Psoas muscle (tissue), 8 donors: ENCODE data around the gene KNSTRN. TPM values are rescaled to one million over a fixed set of nuclear protein-coding genes. Genes with fewer than 3 reads are reported as not detected.

Source experiments
- ATAC-seq, 4 donors: fragments of 200-7000 bp; cut with Tn5 transposase; one replicate each; pipeline ENCODE4 v1.9.1; 2020; ENCODE audit warnings: moderate library complexity in 3 of 4, mild to moderate bottlenecking in 2 of 4
- DNase-seq, 2 donors: peaks; one replicate each; pipeline ENCODE4 v3.0.0-alpha.2; 2020
- H3K27ac ChIP-seq: fragments of 200-600 bp; one replicate; pipeline ENCODE4 v1.8.0; 2022
- H3K27me3 ChIP-seq, 3 donors: fragments of 200-600 bp in 1 of 3; one replicate each; pipeline versions ENCODE4 v1.6.1 to v1.8.0; 2013 to 2022; ENCODE audit warnings: low read length in 2 of 3, mild to moderate bottlenecking in 2 of 3, moderate library complexity in 1 of 3; ENCODE audit not compliant: insufficient read depth in 3 of 3
- H3K36me3 ChIP-seq, 2 donors: fragments of 200-600 bp in 1 of 2; one replicate each; pipeline versions ENCODE4 v1.6.1 to v1.8.0; 2013 to 2022; ENCODE audit warnings: low read depth in 1 of 2, mild to moderate bottlenecking in 1 of 2, moderate library complexity in 1 of 2; ENCODE audit not compliant: insufficient read depth in 1 of 2
- H3K4me1 ChIP-seq: fragments of 200-600 bp; one replicate; pipeline ENCODE4 v1.8.0; 2022
- H3K4me3 ChIP-seq: fragments of 200-600 bp; one replicate; pipeline ENCODE4 v1.8.0; 2022; ENCODE audit warnings: mild to moderate bottlenecking
- H3K9me3 ChIP-seq: fragments of 200-600 bp; one replicate; pipeline ENCODE4 v1.8.0; 2022
- CTCF ChIP-seq: fragments of 200-600 bp; IDR thresholded peaks from one replicate; pipeline ENCODE4 v1.8.0; 2022; ENCODE audit warnings: antibody characterized with exemption
- WGBS, 3 donors: extraction: QIAGEN DNeasy Blood & Tissue Kit; methylation state at CpG; one replicate each; pipeline versions ENCODE4 v1.1.6 to v1.1.7; 2013; 5-methylcytosine and 5-hydroxymethylcytosine counted together
- intact Hi-C, 2 donors: fragments of 100-400 bp; cut with DNase I; formaldehyde crosslinking; loops; one replicate each; pipeline versions ENCODE4 v1.11.0 to v1.14.2; 2022
- polyA plus RNA-seq, 3 donors: library from polyadenylated mRNA; stranded (reverse); fragments of 200-250 nt; gene quantifications; one replicate each; pipeline ENCODE4 v1.2.3, GENCODE V29; 2013
- total RNA-seq, 4 donors: library from RNA; stranded (reverse); fragmentation: NEBNext Ultra II Directional in 2 of 4; extraction: Animal tissue kit (Norgen Biotek cat#: 25700) in 2 of 4; gene quantifications; one replicate each; pipeline versions ENCODE4 v1.2.1 to v1.2.4, GENCODE V29; 2021 to 2023
- donor health status: healthy with polysubstance abuse.
- donor health status: DM: no; HTN: no; CAD: no; lungs with moderate emphysema.
- donor health status: Bipolar disorder and iron deficiency.
- donor health status: healthy.
- donor health status: DM: yes; HTN: yes; CAD: no.
- donor health status: DM: no; HTN: no; CAD: no.
- donor health status: DM: no; HTN: no; CAD: no.
- donor health status: DM: yes; HTN: yes; CAD: no.

The KNSTRN gene
- total and polyA plus RNA-seq, 7 donors: 7.7 to 21.5 (median 14.5) TPM

- no peaks in the 10 kb centered on the region for H3K27me3 ChIP-seq
- no peaks in the 10 kb centered on the region for H3K9me3 ChIP-seq
- no peaks in the 10 kb centered on the region for H3K36me3 ChIP-seq
- H3K4me1 ChIP-seq: peaks cover 17% of the 10 kb centered on the region
- intact Hi-C loops: no loop called here
- peak in 3 of 4 donors; percentile 42 to 62 (median 61) for ATAC-seq
- peak overlapping the region; percentile 2 for H3K27ac ChIP-seq
- TF ChIP-seq CTCF: no peak
- 27 to 46% (median 28%) methylated on average over 5 of the region's 5 CpGs for WGBS, 3 donors
- no peak overlapping the region for H3K4me3 ChIP-seq
- peak in 1 of 2 donors; percentile 69 for DNase-seq
These were observed 28.8 kb upstream of the KNSTRN start for GRCh38 chr15:40353697-40354096.

- intact Hi-C loops: no loop called here
- no peaks in the 10 kb centered on the region for H3K36me3 ChIP-seq
- H3K27me3 ChIP-seq: no peaks in the 10 kb centered on the region
- H3K9me3 ChIP-seq: no peaks in the 10 kb centered on the region
- H3K4me3 ChIP-seq: no peak overlapping the region
- ATAC-seq (peak in 3 of 4 donors; percentile 29 to 45 (median 41)), DNase-seq (peak in 1 of 2 donors; percentile 36)
- WGBS, 3 donors: 41 to 46% (median 43%) methylated on average over 9 of the region's 9 CpGs
- H3K4me1 ChIP-seq: peaks cover 19% of the 10 kb centered on the region
- peak; percentile 32 for TF ChIP-seq CTCF
- no peak overlapping the region for H3K27ac ChIP-seq
These were observed 27.9 kb upstream of the KNSTRN start for GRCh38 chr15:40354408-40355171.

- TF ChIP-seq CTCF: no peak
- H3K27ac ChIP-seq: no peak overlapping the region
- no peaks in the 10 kb centered on the region for H3K9me3 ChIP-seq
- ATAC-seq (no peak), DNase-seq (peak in 1 of 2 donors; percentile 6)
- H3K36me3 ChIP-seq: no peaks in the 10 kb centered on the region
- intact Hi-C loops: no loop called here
- no peaks in the 10 kb centered on the region for H3K27me3 ChIP-seq
- WGBS, 3 donors: 78 to 90% (median 88%) methylated on average over 4 to 5 of the region's 5 CpGs
- peaks cover 19% of the 10 kb centered on the region for H3K4me1 ChIP-seq
- H3K4me3 ChIP-seq: no peak overlapping the region
These were observed 26.4 kb upstream of the KNSTRN start for GRCh38 chr15:40355976-40356585.

- Histone ChIP-seq H3K4me1 (peaks cover 19% of the 10 kb centered on the region), H3K27ac (no peak overlapping the region), H3K4me3 (peak overlapping the region; percentile 66), H3K9me3 (no peaks in the 10 kb centered on the region), H3K36me3 (no peaks in the 10 kb centered on the region), H3K27me3 (no peaks in the 10 kb centered on the region)
- no peak for ATAC-seq
- intact Hi-C loops: no loop called here
- 63 to 74% (median 71%) methylated on average over 1 of the region's 1 CpG for WGBS, 3 donors
- TF ChIP-seq CTCF: no peak
- peak in 1 of 2 donors; percentile 39 for DNase-seq
These were observed 25.3 kb upstream of the KNSTRN start for GRCh38 chr15:40357246-40357645.
